CD14-positive monocyte (primary cell): ENCODE measurements around the gene BCDIN3D. TPM values are rescaled to one million over a fixed set of nuclear protein-coding genes. Genes with fewer than 3 reads are reported as not detected.

Experiments used
- DNase-seq, 3 donors: peaks; one replicate each; pipeline ENCODE4 v3.0.0-alpha.2; 2011 to 2022
- H2AFZ ChIP-seq: 2 replicates; pipeline ENCODE4 v1.6.0; 2012; ENCODE audit warnings: mild to moderate bottlenecking, low read depth, low read length, inconsistent platforms; ENCODE audit not compliant: insufficient read depth, poor library complexity, severe bottlenecking
- H3K27ac ChIP-seq, 2 donors: 1 replicate in 1 of 2; 2 replicates in 1 of 2; pipeline ENCODE4 v1.5.1; 2012 to 2013; ENCODE audit warnings: low read length in 2 of 2, control low read depth in 1 of 2, inconsistent platforms in 1 of 2, low read depth in 1 of 2, mild to moderate bottlenecking in 1 of 2
- H3K27me3 ChIP-seq, 2 donors: one replicate each; pipeline versions ENCODE4 v1.6.0 to v1.6.1; 2011 to 2013; ENCODE audit warnings: low read length in 2 of 2; ENCODE audit not compliant: control insufficient read depth in 2 of 2, insufficient read depth in 2 of 2
- H3K36me3 ChIP-seq, 2 donors: replicated peaks in 1 of 2; 1 replicate in 1 of 2; 2 replicates in 1 of 2; pipeline versions ENCODE4 v1.5.1 to v1.6.1; 2012 to 2013; ENCODE audit warnings: low read length in 2 of 2, control low read depth in 1 of 2, inconsistent platforms in 1 of 2, mild to moderate bottlenecking in 1 of 2; ENCODE audit not compliant: insufficient read depth in 2 of 2, control insufficient read depth in 1 of 2
- H3K4me1 ChIP-seq, 2 donors: 1 replicate in 1 of 2; 2 replicates in 1 of 2; pipeline versions ENCODE4 v1.5.1 to v1.6.1; 2012 to 2013; ENCODE audit warnings: low read length in 2 of 2, control low read depth in 1 of 2, inconsistent platforms in 1 of 2, mild to moderate bottlenecking in 1 of 2, moderate library complexity in 1 of 2; ENCODE audit not compliant: insufficient read depth in 2 of 2, control insufficient read depth in 1 of 2
- H3K4me2 ChIP-seq: replicated peaks from 2 replicates; pipeline ENCODE3; 2012; ENCODE audit warnings: low read length, moderate library complexity, mild to moderate bottlenecking; ENCODE audit not compliant: poor library complexity, severe bottlenecking; ENCODE audit errors: extremely low read depth
- H3K4me3 ChIP-seq, 3 experiments: fragments of 200-600 bp in 1 of 3; sonication (generic) in 1 of 3; replicated peaks in 1 of 3; 1 replicate in 2 of 3; 2 replicates in 1 of 3; pipeline ENCODE4 v1.5.1; 2011 to 2013; ENCODE audit warnings: low read length in 3 of 3, mild to moderate bottlenecking in 3 of 3, control low read depth in 2 of 3, low read depth in 2 of 3, inconsistent platforms in 1 of 3, moderate library complexity in 1 of 3
- H3K79me2 ChIP-seq: 2 replicates; pipeline ENCODE4 v1.6.0; 2012; ENCODE audit warnings: mild to moderate bottlenecking, control low read depth, inconsistent platforms, low read length, moderate library complexity; ENCODE audit not compliant: insufficient read depth
- H3K9ac ChIP-seq: 2 replicates; pipeline ENCODE4 v1.6.0; 2017; ENCODE audit warnings: low read length, mild to moderate bottlenecking; ENCODE audit not compliant: insufficient read depth, poor library complexity, severe bottlenecking
- H3K9me3 ChIP-seq, 2 donors: replicated peaks in 1 of 2; 1 replicate in 1 of 2; 2 replicates in 1 of 2; pipeline versions ENCODE4 v1.5.1 to v1.6.1; 2012 to 2013; ENCODE audit warnings: low read length in 2 of 2, control low read depth in 1 of 2; ENCODE audit not compliant: control insufficient read depth in 1 of 2, insufficient read depth in 1 of 2
- H4K20me1 ChIP-seq: 2 replicates; pipeline ENCODE4 v1.6.0; 2012; ENCODE audit warnings: mild to moderate bottlenecking, low read length, control low read depth, moderate library complexity; ENCODE audit not compliant: insufficient read depth
- H3K27ac Mint-ChIP-seq, 7 donors: one replicate each; pipeline ENCODE4 v1.8.0; 2020; ENCODE audit warnings: mild to moderate bottlenecking in 7 of 7, mixed read lengths in 7 of 7, moderate library complexity in 6 of 7, inconsistent platforms in 2 of 7
- H3K27me3 Mint-ChIP-seq, 3 donors: one replicate each; pipeline ENCODE4 v1.8.0; 2021 to 2022; ENCODE audit warnings: low read depth in 3 of 3, mild to moderate bottlenecking in 3 of 3, mixed read lengths in 3 of 3, moderate library complexity in 3 of 3, inconsistent platforms in 1 of 3
- H3K36me3 Mint-ChIP-seq, 2 donors: one replicate each; pipeline ENCODE4 v1.8.0; 2020; ENCODE audit warnings: mixed read lengths in 2 of 2, inconsistent platforms in 1 of 2, mild to moderate bottlenecking in 1 of 2
- H3K4me1 Mint-ChIP-seq: one replicate; pipeline ENCODE4 v1.8.0; 2020; ENCODE audit warnings: mild to moderate bottlenecking, mixed read lengths
- H3K4me3 Mint-ChIP-seq, 2 donors: one replicate each; pipeline ENCODE4 v1.8.0; 2020; ENCODE audit warnings: mild to moderate bottlenecking in 2 of 2, mixed read lengths in 2 of 2, moderate library complexity in 1 of 2
- H3K9me3 Mint-ChIP-seq, 7 donors: one replicate each; pipeline ENCODE4 v1.8.0; 2020 to 2022; ENCODE audit warnings: mixed read lengths in 7 of 7, mild to moderate bottlenecking in 6 of 7, moderate library complexity in 6 of 7, inconsistent platforms in 2 of 7
- CTCF ChIP-seq: fragments of 200-600 bp; IDR thresholded peaks from one replicate; pipeline ENCODE4 v1.8.0; 2022; ENCODE audit warnings: antibody characterized with exemption, mild to moderate bottlenecking
- WGBS: methylation state at CpG from one replicate; pipeline ENCODE4 v1.1.5; 2013; ENCODE audit warnings: missing lambda C conversion rate; ENCODE audit not compliant: insufficient coverage; 5-methylcytosine and 5-hydroxymethylcytosine counted together
- intact Hi-C, 2 donors: fragments of 100-400 bp; cut with micrococcal nuclease; formaldehyde crosslinking; loops; one replicate each; pipeline versions ENCODE4 v1.15.0 to v1.15.1; 2023
- polyA plus RNA-seq, 3 donors: library from polyadenylated mRNA; depleted of rRNA in 1 of 3; unstranded in 2 of 3; stranded (reverse) in 1 of 3; fragments of 300-500 nt in 2 of 3; fragments of >200 nt in 1 of 3; fragmentation: Illumina TruSeq in 2 of 3; gene quantifications; 1 replicate in 2 of 3; 2 replicates in 1 of 3; pipeline ENCODE4 v1.2.3, GENCODE V29; 2012 to 2021

BCDIN3D gene
- polyA plus RNA-seq, 3 donors, result 0.71 to 1.2 (median 1.0) TPM

- Mint-ChIP-seq H3K4me3 (no peak overlapping the region), H3K36me3 (peaks cover 63 to 67% of the 10 kb centered on the region in 2 donors), H3K27ac (no peak overlapping the region), H3K4me1 (peaks cover 11% of the 10 kb centered on the region), H3K9me3 (no peaks in the 10 kb centered on the region), H3K27me3 (no peaks in the 10 kb centered on the region)
- Histone ChIP-seq H3K27ac (no peak overlapping the region), H3K4me2 (no peak overlapping the region), H3K4me3 (no peak overlapping the region), H3K9ac (no peak overlapping the region), H3K79me2 (peaks cover 29% of the 10 kb centered on the region), H4K20me1 (peaks cover 95% of the 10 kb centered on the region), H2AFZ (no peak overlapping the region), H3K9me3 (no peaks in the 10 kb centered on the region), H3K4me1 (peaks cover 0 to 3% of the 10 kb centered on the region in 2 donors), H3K27me3 (no peaks in the 10 kb centered on the region), H3K36me3 (peaks cover 50 to 69% of the 10 kb centered on the region in 2 donors)
- 50% methylated on average over 1 of the region's 7 CpGs for WGBS
- DNase-seq, result no peak
- TF ChIP-seq CTCF, result no peak
- intact Hi-C loops, result no loop called here
Observed at GRCh38 chr12:49806877-49807276, 36.0 kb downstream of the BCDIN3D start.

GRCh38 chr12:49806321-49806813 is 36.5 kb downstream of the BCDIN3D start:
- no peak for TF ChIP-seq CTCF
- Mint-ChIP-seq H3K27ac (no peak overlapping the region), H3K27me3 (no peaks in the 10 kb centered on the region), H3K9me3 (no peaks in the 10 kb centered on the region), H3K4me3 (no peak overlapping the region), H3K36me3 (peaks cover 63 to 69% of the 10 kb centered on the region in 2 donors), H3K4me1 (peaks cover 10% of the 10 kb centered on the region)
- Histone ChIP-seq H3K27me3 (no peaks in the 10 kb centered on the region), H3K27ac (no peak overlapping the region), H3K36me3 (peaks cover 55 to 74% of the 10 kb centered on the region in 2 donors), H4K20me1 (peaks cover 90% of the 10 kb centered on the region), H3K9ac (no peak overlapping the region), H3K4me3 (no peak overlapping the region), H3K4me1 (peaks cover 0 to 3% of the 10 kb centered on the region in 2 donors), H2AFZ (no peak overlapping the region), H3K9me3 (no peaks in the 10 kb centered on the region), H3K79me2 (peaks cover 29% of the 10 kb centered on the region), H3K4me2 (no peak overlapping the region)
- intact Hi-C loops, result no loop called here
- 100% methylated on average over 4 of the region's 7 CpGs for WGBS
- no peak for DNase-seq
